OCI-LY1 (cell line): ENCODE results near the gene FUT1.

Experiments
- CTCF ChIP-seq: fragments of 200-600 bp; sonication (generic), shearing (Covaris generic); IDR thresholded peaks from 2 replicates; pipeline ENCODE4 v1.5.1; 2017; ENCODE audit warnings: mild to moderate bottlenecking, antibody characterized with exemption, low read length, moderate library complexity, mixed read lengths
- EZH2 ChIP-seq: fragments of 200-600 bp; sonication (generic), shearing (Covaris generic); IDR thresholded peaks from 2 replicates; pipeline ENCODE4 v1.8.0; 2017; ENCODE audit warnings: borderline replicate concordance, mixed run types, mild to moderate bottlenecking, antibody characterized with exemption, low read length, moderate library complexity, mixed read lengths

DNA sequence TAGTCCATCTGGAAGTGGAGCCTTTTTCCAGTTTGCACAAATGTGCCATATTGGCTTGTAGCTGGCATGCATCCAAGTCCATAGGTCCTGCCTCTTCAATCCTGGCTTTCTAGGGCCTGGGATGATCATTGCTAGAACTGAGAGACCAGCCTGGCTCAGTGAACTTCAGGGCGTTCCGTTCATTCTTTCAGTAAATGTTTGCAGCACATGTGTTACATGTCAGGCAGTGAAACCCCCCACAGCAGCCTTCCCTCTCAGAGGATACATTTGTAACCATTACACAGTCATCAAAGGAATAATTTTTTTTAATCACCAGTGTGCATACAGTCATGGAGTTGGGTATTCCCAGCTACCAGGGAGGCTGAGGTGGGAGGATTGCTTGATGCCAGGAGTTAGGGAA is 47.0 kb downstream of the FUT1 start:
- TF ChIP-seq CTCF (no peak), EZH2 (no peak)
